ENCODE results near the gene QRFP.

GRCh38 chr9:130844044-130844451, 52.6 kb downstream of the QRFP start:
- TF ChIP-seq, protein P1, sequence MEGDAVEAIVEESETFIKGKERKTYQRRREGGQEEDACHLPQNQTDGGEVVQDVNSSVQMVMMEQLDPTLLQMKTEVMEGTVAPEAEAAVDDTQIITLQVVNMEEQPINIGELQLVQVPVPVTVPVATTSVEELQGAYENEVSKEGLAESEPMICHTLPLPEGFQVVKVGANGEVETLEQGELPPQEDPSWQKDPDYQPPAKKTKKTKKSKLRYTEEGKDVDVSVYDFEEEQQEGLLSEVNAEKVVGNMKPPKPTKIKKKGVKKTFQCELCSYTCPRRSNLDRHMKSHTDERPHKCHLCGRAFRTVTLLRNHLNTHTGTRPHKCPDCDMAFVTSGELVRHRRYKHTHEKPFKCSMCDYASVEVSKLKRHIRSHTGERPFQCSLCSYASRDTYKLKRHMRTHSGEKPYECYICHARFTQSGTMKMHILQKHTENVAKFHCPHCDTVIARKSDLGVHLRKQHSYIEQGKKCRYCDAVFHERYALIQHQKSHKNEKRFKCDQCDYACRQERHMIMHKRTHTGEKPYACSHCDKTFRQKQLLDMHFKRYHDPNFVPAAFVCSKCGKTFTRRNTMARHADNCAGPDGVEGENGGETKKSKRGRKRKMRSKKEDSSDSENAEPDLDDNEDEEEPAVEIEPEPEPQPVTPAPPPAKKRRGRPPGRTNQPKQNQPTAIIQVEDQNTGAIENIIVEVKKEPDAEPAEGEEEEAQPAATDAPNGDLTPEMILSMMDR (optimal IDR thresholded peaks at IDR 0.05 in 1 of 3, IDR thresholded peaks at IDR 0.05 in 1 of 3, conservative IDR thresholded peaks at IDR 0.05 in 1 of 3; ENCODE audit: extremely low read depth in 1 of 3, insufficient read depth in 2 of 3, low read length in 3 of 3) = no peak
- no peak for TF ChIP-seq EZH2 (IDR thresholded peaks at IDR 0.05; ENCODE audit: low read length)
